Activated naive CD8-positive, alpha-beta T cell treated with anti-CD3 and anti-CD28 coated beads, Interleukin-2, amount 50 U/mL, for 16 hours (primary cell): ENCODE results near the gene MYLK4.

Source experiments
- DNase-seq: peaks from one replicate; pipeline ENCODE4 v3.0.0-alpha.2; 2020; ENCODE audit warnings: low read depth, low spot score

MYLK4 gene

DNA sequence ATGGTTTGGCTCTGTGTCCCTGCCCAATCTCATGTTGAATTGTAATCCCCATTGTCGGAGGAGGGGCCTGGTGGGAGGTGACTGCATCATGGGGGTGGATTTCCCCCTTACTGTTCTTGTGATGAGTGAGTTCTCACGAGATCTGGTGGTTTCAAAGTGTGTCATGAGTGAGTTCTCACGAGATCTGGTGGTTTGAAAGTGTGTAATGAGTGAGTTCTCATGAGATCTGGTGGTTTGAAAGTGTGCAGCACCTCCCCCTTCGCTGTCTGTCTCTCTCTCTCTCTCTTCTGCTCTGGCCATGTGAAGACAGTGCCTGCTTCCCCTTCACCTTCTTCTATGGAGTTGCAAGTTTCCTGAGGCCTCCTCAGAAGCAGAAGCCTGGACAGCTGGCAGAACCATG is 87.6 kb downstream of the MYLK4 start:
- DNase-seq: no peak

DNA sequence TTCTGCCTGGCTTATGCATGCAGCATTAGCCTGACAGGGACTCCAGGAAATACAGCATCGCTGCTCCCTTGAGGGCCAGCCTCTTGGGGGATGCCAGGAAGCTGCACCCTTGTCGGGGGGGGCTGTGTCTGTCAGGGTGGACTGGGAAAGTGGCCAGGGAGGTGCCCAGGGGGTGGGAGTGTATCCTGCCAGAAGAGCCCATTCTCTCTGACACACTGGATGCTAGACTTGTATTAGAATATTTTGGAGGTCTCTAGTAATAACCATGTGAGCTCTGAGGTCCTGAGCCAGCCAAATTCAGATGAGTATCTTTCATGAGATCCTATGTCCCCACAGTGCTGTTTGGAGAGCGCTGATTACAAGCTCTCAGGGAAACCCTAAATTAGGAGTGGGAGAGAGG is 89.1 kb downstream of the MYLK4 start:
- no peak for DNase-seq

GRCh38 chr6:2659882-2660281 is 90.8 kb downstream of the MYLK4 start:
- DNase-seq: no peak

DNA sequence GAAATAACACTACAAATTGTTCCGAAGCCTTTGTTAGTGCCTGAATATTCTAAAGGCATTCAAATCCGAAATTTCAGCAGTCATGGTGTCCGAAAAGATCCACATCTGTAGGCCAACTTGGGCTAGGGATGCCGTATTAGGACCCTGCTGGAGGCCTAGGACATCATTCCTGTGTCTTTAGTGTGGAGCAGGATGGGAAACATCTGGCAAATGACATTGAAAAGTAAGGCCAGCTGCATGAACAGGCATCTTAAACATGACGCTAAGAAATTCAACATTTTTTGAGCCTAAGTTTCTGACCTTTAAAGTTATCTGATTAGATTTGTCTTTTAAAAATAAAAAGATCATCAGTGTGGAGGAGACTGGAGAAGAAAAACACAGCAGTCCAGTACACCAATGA is 91.3 kb downstream of the MYLK4 start:
- DNase-seq: no peak

DNA sequence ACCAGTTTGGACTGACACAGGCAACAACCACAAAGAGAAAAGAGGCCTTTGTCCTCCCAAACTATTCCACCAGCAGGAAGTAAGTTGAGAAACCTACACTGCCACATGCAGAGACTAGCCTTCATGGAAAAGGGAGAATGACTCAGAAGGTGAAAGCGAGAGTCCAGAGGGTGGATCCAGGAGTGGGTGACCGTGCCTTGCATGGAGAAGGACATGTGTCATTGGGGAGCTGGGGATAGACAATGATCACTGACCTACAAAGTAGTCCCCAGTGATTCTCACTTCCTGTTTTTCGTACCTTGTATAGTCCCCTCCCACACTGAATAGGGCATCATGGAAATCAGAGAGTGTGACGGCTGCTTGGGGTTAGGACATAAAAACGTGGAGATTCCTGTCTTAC is 91.9 kb downstream of the MYLK4 start:
- no peak for DNase-seq

GRCh38 chr6:2656460-2657079 is 94.2 kb downstream of the MYLK4 start:
- no peak for DNase-seq

- no peak for DNase-seq
Observed at GRCh38 chr6:2655844-2656433, 94.8 kb downstream of the MYLK4 start.

GRCh38 chr6:2653369-2654032 is 97.2 kb downstream of the MYLK4 start:
- no peak for DNase-seq

GRCh38 chr6:2652611-2653010 is 98.1 kb downstream of the MYLK4 start:
- DNase-seq: no peak

DNA sequence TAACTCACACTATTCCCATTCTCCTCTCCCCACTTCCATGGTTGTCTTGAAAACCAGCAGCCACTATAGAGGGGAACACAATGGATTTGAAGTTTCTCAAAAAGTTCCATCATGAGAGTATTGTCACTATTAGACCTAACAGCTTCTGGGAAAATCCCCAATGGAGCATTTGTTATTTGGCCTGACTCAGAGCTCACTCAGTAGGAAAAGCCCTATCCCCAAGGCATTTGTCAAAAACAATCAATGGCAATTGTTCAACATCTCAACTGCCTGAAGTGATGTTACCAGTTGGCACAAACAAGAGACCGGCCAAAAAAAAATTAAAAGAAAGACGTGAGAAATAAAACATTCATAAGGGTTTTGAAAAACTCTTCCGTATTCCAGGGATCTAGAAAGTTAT is 98.8 kb downstream of the MYLK4 start:
- no peak for DNase-seq

DNA sequence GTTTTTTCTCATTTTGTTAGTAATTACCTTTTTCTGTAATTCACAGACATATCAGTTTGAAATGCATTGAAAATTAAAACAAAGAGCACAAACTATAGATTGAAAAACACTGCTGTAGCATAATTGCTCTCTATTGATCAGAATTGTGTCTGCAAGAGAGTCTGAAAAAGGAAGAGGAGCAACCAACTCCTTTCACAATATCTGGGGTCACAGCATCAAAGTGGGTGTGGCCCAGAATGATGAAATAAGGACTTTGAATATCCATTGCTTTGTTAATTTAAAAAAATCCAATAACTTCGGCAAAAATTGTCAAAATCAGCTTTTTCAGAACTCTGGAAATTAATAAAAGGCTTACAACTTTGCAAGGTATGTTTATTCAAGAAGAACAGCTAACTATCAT is 99.2 kb downstream of the MYLK4 start:
- no peak for DNase-seq

DNA sequence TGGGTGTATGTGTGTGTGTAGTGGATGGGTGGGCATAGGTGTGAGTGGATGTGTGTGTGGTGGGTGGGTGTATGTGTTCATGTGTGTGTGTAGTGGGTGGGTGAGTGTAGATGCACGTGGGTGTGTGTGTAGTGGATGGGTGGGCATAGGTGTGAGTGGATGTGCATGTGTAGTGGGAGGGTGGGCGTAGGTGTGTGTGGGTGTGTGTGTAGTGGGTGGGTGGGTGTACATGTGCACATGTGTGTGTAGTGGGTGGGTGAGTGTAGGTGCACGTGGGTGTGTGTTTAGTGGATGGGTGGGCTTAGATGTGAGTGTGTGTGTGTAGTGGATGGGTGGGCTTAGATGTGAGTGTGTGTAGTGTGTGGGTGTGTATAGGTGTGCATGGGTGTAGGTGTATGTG is 104.4 kb downstream of the MYLK4 start:
- DNase-seq: no peak

- no peak for DNase-seq
Observed at GRCh38 chr6:2643935-2644539, 106.7 kb downstream of the MYLK4 start.

- no peak for DNase-seq
Observed at GRCh38 chr6:2643130-2643529, 107.6 kb downstream of the MYLK4 start.

DNA sequence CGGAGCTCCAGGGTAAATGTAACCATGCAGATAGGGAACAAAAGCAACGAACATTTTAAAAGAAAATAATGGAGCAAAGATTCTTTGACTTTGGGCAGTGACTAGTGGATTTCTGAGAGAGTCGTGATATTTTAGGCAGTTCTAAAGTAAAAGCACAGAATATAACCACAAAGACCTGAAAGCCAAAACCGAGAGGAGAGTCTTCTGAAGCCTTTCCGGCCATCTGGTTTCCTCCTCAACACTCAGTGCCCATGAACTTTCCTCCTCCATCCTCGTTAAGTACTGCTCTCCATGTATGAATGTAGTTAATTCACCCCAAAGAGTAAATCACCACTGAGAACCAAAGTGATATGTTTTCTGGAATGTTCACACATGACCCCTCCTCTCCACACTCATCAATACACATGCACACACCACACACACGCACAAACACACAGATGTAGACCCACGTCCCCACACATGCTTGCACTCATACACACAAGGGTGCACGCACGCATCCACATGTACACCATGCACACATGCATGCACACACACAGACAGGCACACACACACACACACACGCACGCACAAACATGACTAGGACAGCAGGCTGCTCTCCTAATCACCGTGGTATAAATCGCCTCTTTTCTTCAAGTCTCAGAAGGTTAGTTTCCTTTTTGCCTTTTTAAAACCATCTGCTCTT is 109.5 kb downstream of the MYLK4 start:
- DNase-seq: no peak

DNA sequence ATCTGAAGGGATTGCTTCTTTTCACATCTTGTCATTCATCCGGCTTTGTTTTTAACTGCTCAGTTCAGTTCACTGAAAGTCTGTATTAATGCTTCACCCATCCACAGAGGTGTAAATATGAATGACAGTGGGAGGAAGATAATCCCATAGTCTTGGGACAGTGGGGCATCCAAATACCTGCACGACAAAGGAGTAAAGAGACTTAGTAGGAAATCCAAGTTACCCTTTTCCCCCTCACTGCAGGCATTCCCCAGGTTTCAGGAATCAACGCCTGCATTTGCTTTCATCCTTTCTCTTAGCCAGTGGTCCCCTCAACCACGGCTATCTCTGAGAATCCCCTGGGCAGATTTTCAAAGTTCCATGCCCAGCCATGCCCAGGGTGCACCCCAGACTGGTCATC is 110.2 kb downstream of the MYLK4 start:
- no peak for DNase-seq

DNA sequence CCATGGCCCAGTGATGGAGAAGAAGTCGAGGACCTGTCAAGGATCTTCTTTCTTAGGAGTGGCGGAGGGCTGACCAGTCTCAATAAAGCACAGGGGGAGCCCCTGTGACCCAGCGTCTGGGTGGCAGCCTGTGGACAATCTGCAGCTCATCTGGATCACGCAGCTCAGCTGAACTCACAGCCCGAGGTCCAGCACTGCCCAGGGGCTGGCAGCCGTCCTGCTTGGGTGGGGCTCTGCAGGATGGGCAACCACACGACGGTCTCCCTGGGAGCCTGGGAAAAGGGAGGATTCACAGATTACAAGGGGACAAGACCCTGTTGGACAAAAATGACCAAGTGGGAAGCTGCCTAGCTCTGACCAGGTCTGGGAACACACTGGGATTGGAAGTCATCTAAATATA is 110.8 kb downstream of the MYLK4 start:
- no peak for DNase-seq

GRCh38 chr6:2639167-2639566 is 111.6 kb downstream of the MYLK4 start:
- DNase-seq: no peak

- DNase-seq: no peak
Observed at GRCh38 chr6:2636672-2637071, 114.0 kb downstream of the MYLK4 start.

DNA sequence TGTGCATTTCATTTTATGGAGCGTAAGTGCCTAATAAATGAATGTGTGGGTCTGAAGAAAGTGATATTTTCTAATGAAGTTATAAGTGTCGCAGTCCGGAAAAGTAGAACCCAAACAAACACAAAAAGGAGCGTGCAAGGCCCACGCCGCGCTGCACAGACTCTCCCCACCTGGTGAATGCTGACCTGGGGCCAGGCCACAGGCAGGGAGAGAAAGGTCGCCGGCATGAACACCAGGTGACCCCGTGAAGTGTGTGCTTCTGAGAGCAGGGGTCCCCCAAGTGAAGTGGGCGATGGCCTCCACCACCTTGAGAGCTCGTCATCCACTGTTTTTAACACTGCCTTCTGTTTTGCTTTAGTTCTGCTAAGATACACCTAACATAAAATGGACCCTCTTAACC is 114.8 kb downstream of the MYLK4 start:
- DNase-seq: no peak

DNA sequence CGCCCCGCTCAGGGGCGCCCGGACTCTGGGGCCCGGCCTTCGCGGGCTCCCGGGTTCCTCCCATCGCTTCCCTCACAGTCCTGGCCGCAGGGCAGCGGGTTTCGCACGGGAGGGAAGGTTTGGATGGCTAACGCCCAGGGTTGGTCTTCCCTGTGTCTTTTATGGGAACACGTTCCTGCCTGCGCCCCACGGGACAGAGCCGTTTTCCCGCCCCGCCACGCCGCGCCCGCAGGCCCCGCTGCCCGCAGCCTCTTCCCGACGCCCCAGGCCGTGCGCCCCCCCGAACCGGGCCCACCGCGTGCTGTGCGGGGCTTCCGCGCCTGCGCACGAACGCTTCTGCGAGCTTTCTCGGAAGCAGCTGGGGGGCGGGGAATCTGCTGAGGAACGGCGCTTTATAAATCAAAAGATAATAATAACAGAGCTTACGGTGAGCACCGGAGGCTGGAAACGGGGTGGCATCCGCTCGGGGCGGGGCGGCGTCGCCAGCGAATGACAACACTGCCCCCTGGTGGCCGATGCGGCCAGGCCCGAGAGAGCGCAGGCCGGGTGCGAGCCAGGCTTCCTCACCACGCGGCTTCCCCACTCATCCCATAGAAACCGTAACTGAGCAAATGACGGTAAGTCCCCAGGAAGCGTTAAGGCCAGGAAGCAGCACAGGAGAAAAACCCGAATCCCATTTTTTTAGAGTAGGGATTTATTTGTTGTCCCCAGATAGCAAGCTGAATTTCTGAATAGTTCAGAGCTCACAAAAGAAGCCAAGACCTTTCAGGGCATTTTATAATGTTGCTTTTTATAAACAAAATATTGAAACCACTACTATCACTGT is 116.4 kb downstream of the MYLK4 start:
- peak; percentile 71 for DNase-seq

DNA sequence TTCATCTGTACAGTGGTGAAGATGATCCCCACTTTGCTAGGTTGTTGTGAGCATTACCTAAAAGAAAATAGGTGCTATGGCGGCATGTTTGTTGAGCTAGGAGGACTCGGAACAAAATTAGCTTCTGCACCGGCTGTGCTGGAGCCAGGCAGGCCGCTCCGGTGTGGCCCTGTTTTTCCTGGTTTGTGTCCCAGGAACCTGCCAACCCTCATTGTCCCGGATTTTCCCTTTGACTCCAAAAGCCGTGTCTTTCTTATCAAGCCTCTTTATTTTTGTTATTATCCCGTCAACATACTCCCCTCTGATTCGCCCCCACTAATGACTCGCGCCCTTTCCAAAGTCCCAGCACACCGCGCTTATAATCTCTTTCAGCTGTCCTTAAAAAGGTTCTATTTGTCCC is 117.0 kb downstream of the MYLK4 start:
- DNase-seq: no peak
